BLaER1 (cell line): Measurements from ENCODE around the gene MIR17HG.
A peak's percentile ranks its signal among the peaks of the same experiment; 100 is the strongest.

Experiments
- H3K27ac ChIP-seq: shearing (Covaris generic); formaldehyde crosslinking; 2 replicates; pipeline ENCODE4 v1.8.1; 2022
- H3K27me3 ChIP-seq: shearing (Covaris generic); formaldehyde crosslinking; 2 replicates; pipeline ENCODE4 v1.8.1; 2022
- H3K36me3 ChIP-seq: shearing (Covaris generic); formaldehyde crosslinking; 2 replicates; pipeline ENCODE4 v1.8.1; 2022
- H3K4me1 ChIP-seq: shearing (Covaris generic); formaldehyde crosslinking; 2 replicates; pipeline ENCODE4 v1.8.1; 2022
- H3K4me2 ChIP-seq: shearing (Covaris generic); formaldehyde crosslinking; 2 replicates; pipeline ENCODE4 v1.8.1; 2022
- H3K4me3 ChIP-seq: shearing (Covaris generic); formaldehyde crosslinking; 2 replicates; pipeline ENCODE4 v1.8.1; 2022
- H3K9ac ChIP-seq: shearing (Covaris generic); formaldehyde crosslinking; 2 replicates; pipeline ENCODE4 v1.8.1; 2022
- H3K9me3 ChIP-seq: shearing (Covaris generic); formaldehyde crosslinking; 2 replicates; pipeline ENCODE4 v1.8.1; 2022
- H4K20me1 ChIP-seq: shearing (Covaris generic); formaldehyde crosslinking; 2 replicates; pipeline ENCODE4 v1.8.1; 2022
- Cebpa-rat ChIP-seq: shearing (Covaris generic); IDR thresholded peaks from 2 replicates; pipeline ENCODE4 v1.8.1; 2022

The MIR17HG gene

GRCh38 chr13:91389186-91389585, 41.7 kb downstream of the MIR17HG start:
- TF ChIP-seq Cebpa-rat: no peak
- Histone ChIP-seq H3K4me3 (no peak overlapping the region), H3K36me3 (no peaks in the 10 kb centered on the region), H3K9me3 (no peaks in the 10 kb centered on the region), H4K20me1 (no peaks in the 10 kb centered on the region), H3K4me1 (no peaks in the 10 kb centered on the region), H3K27ac (no peak overlapping the region), H3K4me2 (no peak overlapping the region), H3K9ac (no peak overlapping the region), H3K27me3 (no peaks in the 10 kb centered on the region)

- Histone ChIP-seq H3K27ac (no peak overlapping the region), H3K4me3 (no peak overlapping the region), H3K9me3 (peaks cover 12% of the 10 kb centered on the region; the same call in 1 of the 2 replicates), H4K20me1 (no peaks in the 10 kb centered on the region), H3K9ac (no peak overlapping the region), H3K27me3 (peaks cover 15% of the 10 kb centered on the region), H3K36me3 (no peaks in the 10 kb centered on the region), H3K4me2 (no peak overlapping the region), H3K4me1 (peaks cover 15% of the 10 kb centered on the region)
- TF ChIP-seq Cebpa-rat: no peak
Observed at GRCh38 chr13:91397595-91397994, 50.1 kb downstream of the MIR17HG start.

- H3K9ac ChIP-seq: no peak within 1 kb of the TSS
- H4K20me1 ChIP-seq: no peaks in the 10 kb centered on the region
- H3K36me3 ChIP-seq: no peaks in the 10 kb centered on the region
- H3K4me1 ChIP-seq: peaks cover 24% of the 10 kb centered on the region
- no peak within 1 kb of the TSS for H3K27ac ChIP-seq
- H3K4me2 ChIP-seq: peak within 1 kb of the TSS; percentile 89
- peaks cover 12% of the 10 kb centered on the region; the same call in 1 of the 2 replicates for H3K9me3 ChIP-seq
- peak within 1 kb of the TSS; percentile 63 for H3K4me3 ChIP-seq
- H3K27me3 ChIP-seq: peaks cover 15% of the 10 kb centered on the region
- TF ChIP-seq Cebpa-rat: no peak
Observed at GRCh38 chr13:91398413-91399188, 51.1 kb downstream of the MIR17HG start, which contains the start of gene GPC5. TSS of gene GPC5 (plus strand) at chr13:91398621.

GRCh38 chr13:91399189-91400062, 51.9 kb downstream of the MIR17HG start:
- Histone ChIP-seq H4K20me1 (no peaks in the 10 kb centered on the region), H3K4me3 (peak overlapping the region; percentile 63), H3K4me1 (peaks cover 29% of the 10 kb centered on the region), H3K4me2 (peak overlapping the region; percentile 89), H3K27me3 (peaks cover 15% of the 10 kb centered on the region), H3K9ac (no peak overlapping the region), H3K9me3 (peaks cover 12% of the 10 kb centered on the region; the same call in 1 of the 2 replicates), H3K27ac (no peak overlapping the region), H3K36me3 (no peaks in the 10 kb centered on the region)
- TF ChIP-seq Cebpa-rat: no peak

GRCh38 chr13:91400063-91400399, 52.5 kb downstream of the MIR17HG start:
- Histone ChIP-seq H4K20me1 (no peaks in the 10 kb centered on the region), H3K9me3 (peaks cover 12% of the 10 kb centered on the region; the same call in 1 of the 2 replicates), H3K4me1 (peaks cover 29% of the 10 kb centered on the region), H3K36me3 (no peaks in the 10 kb centered on the region), H3K27me3 (peaks cover 15% of the 10 kb centered on the region), H3K4me3 (no peak overlapping the region), H3K4me2 (no peak overlapping the region), H3K27ac (no peak overlapping the region), H3K9ac (no peak overlapping the region)
- no peak for TF ChIP-seq Cebpa-rat

- Histone ChIP-seq H3K27me3 (peaks cover 15% of the 10 kb centered on the region), H3K4me3 (no peak overlapping the region), H3K27ac (no peak overlapping the region), H3K36me3 (no peaks in the 10 kb centered on the region), H3K4me2 (no peak overlapping the region), H3K9ac (no peak overlapping the region), H4K20me1 (no peaks in the 10 kb centered on the region), H3K4me1 (peaks cover 35% of the 10 kb centered on the region), H3K9me3 (peaks cover 12% of the 10 kb centered on the region; the same call in 1 of the 2 replicates)
- TF ChIP-seq Cebpa-rat: no peak
Observed at GRCh38 chr13:91400671-91401070, 53.2 kb downstream of the MIR17HG start.

GRCh38 chr13:91401920-91402319, 54.4 kb downstream of the MIR17HG start:
- H3K4me2 ChIP-seq: no peak overlapping the region
- no peaks in the 10 kb centered on the region for H4K20me1 ChIP-seq
- TF ChIP-seq Cebpa-rat: no peak
- H3K4me3 ChIP-seq: no peak overlapping the region
- H3K9me3 ChIP-seq: peaks cover 12% of the 10 kb centered on the region; the same call in 1 of the 2 replicates
- no peak overlapping the region for H3K27ac ChIP-seq
- peaks cover 36% of the 10 kb centered on the region for H3K4me1 ChIP-seq
- no peak overlapping the region for H3K9ac ChIP-seq
- H3K27me3 ChIP-seq: peaks cover 15% of the 10 kb centered on the region
- H3K36me3 ChIP-seq: no peaks in the 10 kb centered on the region
